ENCODE measurements around the gene SPRTN.
"Not testable (repeated sequence)": the region's sequence is repeated elsewhere in the genome, so short reads cannot be mapped to it uniquely, and the experiment has no call there.

SPRTN gene

GRCh38 chr1:231335663-231336602, 2.2 kb upstream of the SPRTN start:
- DNase-seq (ENCODE audit: low spot score), result no peak

- no peak for DNase-seq (ENCODE audit: low spot score)
These were observed 1.0 kb upstream of the SPRTN start for GRCh38 chr1:231337043-231337471.

- peak; percentile 99 for DNase-seq (ENCODE audit: low spot score)
These were observed 422 bp upstream of the SPRTN start, which contains the start of gene EXOC8 for GRCh38 chr1:231337472-231338269. EXOC8 (minus strand) TSS chr1:231337852; CDS start chr1:231337745, 107 bp downstream.

- DNase-seq (ENCODE audit: low spot score), result no peak
These were observed 2.4 kb downstream of the SPRTN start for GRCh38 chr1:231340328-231341013.

- DNase-seq (ENCODE audit: low spot score), result no peak
These were observed 9.9 kb downstream of the SPRTN start for GRCh38 chr1:231347961-231348360.

- DNase-seq (ENCODE audit: low spot score), result no peak
These were observed 10.3 kb downstream of the SPRTN start for GRCh38 chr1:231348442-231348841.

GRCh38 chr1:231348856-231349255, 10.8 kb downstream of the SPRTN start:
- DNase-seq (ENCODE audit: low spot score), result not testable (repeated sequence)

- no peak for DNase-seq (ENCODE audit: low spot score)
These were observed 13.7 kb downstream of the SPRTN start for GRCh38 chr1:231351816-231352215.

GRCh38 chr1:231353086-231353485, 15.0 kb downstream of the SPRTN start:
- DNase-seq (ENCODE audit: low spot score), result no peak

GRCh38 chr1:231354330-231355020, 16.4 kb downstream of the SPRTN start:
- no peak for DNase-seq (ENCODE audit: low spot score)

- no peak for DNase-seq (ENCODE audit: low spot score)
These were observed 17.1 kb downstream of the SPRTN start for GRCh38 chr1:231355171-231355570.

- no peak for DNase-seq (ENCODE audit: low spot score)
These were observed 19.2 kb downstream of the SPRTN start for GRCh38 chr1:231357187-231357772.

- DNase-seq (ENCODE audit: low spot score), result no peak
These were observed 19.8 kb downstream of the SPRTN start for GRCh38 chr1:231357831-231358354.

- no peak for DNase-seq (ENCODE audit: low spot score)
These were observed 21.0 kb downstream of the SPRTN start for GRCh38 chr1:231359113-231359512.

- DNase-seq (ENCODE audit: low spot score), result no peak
These were observed 24.2 kb downstream of the SPRTN start for GRCh38 chr1:231362325-231362724.

- no peak for DNase-seq (ENCODE audit: low spot score)
These were observed 25.5 kb downstream of the SPRTN start for GRCh38 chr1:231363624-231364023.

- no peak for DNase-seq (ENCODE audit: low spot score)
These were observed 26.1 kb downstream of the SPRTN start for GRCh38 chr1:231364192-231364591.

- DNase-seq (ENCODE audit: low spot score), result no peak
These were observed 31.2 kb downstream of the SPRTN start for GRCh38 chr1:231369282-231369681.

GRCh38 chr1:231372501-231372900, 34.4 kb downstream of the SPRTN start:
- no peak for DNase-seq (ENCODE audit: low spot score)

GRCh38 chr1:231374394-231374793, 36.3 kb downstream of the SPRTN start:
- DNase-seq (ENCODE audit: low spot score), result no peak

- DNase-seq (ENCODE audit: low spot score), result no peak
These were observed 38.0 kb downstream of the SPRTN start for GRCh38 chr1:231376101-231376500.

Measured in left forelimb (tissue), 1 donor.